ENCODE measurements around the gene DENND1A.

DNA sequence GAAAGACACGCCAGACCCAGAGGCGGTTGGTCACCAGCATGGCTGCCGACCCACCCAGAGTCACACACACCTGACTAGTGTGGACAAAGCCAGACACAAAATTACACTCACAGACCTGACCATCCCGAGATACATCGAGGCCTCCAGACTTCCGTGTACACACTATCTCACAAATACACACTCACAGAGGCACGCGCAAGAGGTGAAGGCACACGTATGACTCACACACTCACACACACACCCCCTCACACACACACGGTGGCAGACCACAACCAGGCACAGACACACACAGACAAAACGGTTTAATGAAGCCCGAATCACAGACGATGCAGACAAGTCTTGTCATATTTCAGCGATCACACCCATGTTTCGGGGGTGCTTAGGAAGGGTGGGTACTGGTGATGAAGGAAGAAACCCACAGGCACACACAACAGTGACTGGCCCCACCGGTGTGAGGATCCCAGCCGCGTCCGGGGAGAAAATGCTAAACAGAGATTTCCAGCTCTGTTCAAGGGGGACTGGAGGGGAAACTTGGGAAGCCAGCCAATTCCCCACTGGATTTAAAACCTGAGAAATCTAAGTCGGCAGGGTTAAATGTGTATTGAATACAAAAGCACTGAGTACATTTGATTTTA, 522.6 kb downstream of the DENND1A start:
- TF ChIP-seq ZBTB20 (CRISPR knock-in tag; IDR thresholded peaks at IDR 0.05; ENCODE audit: borderline replicate concordance, low read depth): no peak
- TF ChIP-seq ZNF644 (CRISPR knock-in tag; IDR thresholded peaks at IDR 0.05; ENCODE audit: low read depth): no peak
- no peak for TF ChIP-seq SIN3B (IDR thresholded peaks at IDR 0.05; ENCODE audit: low read length)
- no peak for TF ChIP-seq CBX2 (IDR thresholded peaks at IDR 0.05; ENCODE audit: low read depth, low read length)
- no peak for TF ChIP-seq CBX2 (CRISPR knock-in tag; IDR thresholded peaks at IDR 0.05; ENCODE audit: low read depth)
- no peak for TF ChIP-seq FOXM1 (CRISPR knock-in tag; IDR thresholded peaks at IDR 0.05)
- TF ChIP-seq ZNF564 (CRISPR knock-in tag; IDR thresholded peaks at IDR 0.05): no peak
